Loucy (cell line): ENCODE data around the gene PRKN.

ENCODE experiments used
- H2AFZ ChIP-seq: fragments of 200-600 bp; sonication (generic); 2 replicates; pipeline ENCODE4 v1.6.0; 2016; ENCODE audit warnings: antibody characterized with exemption, mild to moderate bottlenecking, low read length, moderate library complexity
- H3F3A ChIP-seq: fragments of 200-600 bp; 2 replicates; pipeline ENCODE4 v1.6.0; 2016; ENCODE audit warnings: antibody characterized with exemption, low read depth, mild to moderate bottlenecking
- H3K27me3 ChIP-seq: fragments of 200-600 bp; sonication (generic); 2 replicates; pipeline ENCODE4 v1.6.1; 2014; ENCODE audit warnings: low read length, mild to moderate bottlenecking; ENCODE audit not compliant: insufficient read depth, poor library complexity, severe bottlenecking
- H3K36me3 ChIP-seq: fragments of 200-600 bp; sonication (generic); 2 replicates; pipeline ENCODE4 v1.6.1; 2016; ENCODE audit warnings: low read length; ENCODE audit not compliant: insufficient read depth
- H3K4me1 ChIP-seq: fragments of 200-600 bp; sonication (generic); 2 replicates; pipeline ENCODE4 v1.5.1; 2014; ENCODE audit warnings: low read length, mild to moderate bottlenecking; ENCODE audit not compliant: insufficient read depth, poor library complexity, severe bottlenecking
- H3K4me2 ChIP-seq: fragments of 200-600 bp; sonication (generic); 2 replicates; pipeline ENCODE4 v1.6.0; 2014; ENCODE audit warnings: antibody characterized with exemption, low read length, low read depth, mild to moderate bottlenecking; ENCODE audit not compliant: poor library complexity, severe bottlenecking
- H3K4me3 ChIP-seq: fragments of 200-600 bp; sonication (generic); 2 replicates; pipeline ENCODE4 v1.5.1; 2014; ENCODE audit warnings: low read length, mild to moderate bottlenecking, mixed read lengths; ENCODE audit not compliant: poor library complexity, severe bottlenecking
- H3K79me2 ChIP-seq: fragments of 200-600 bp; sonication (generic); 2 replicates; pipeline ENCODE4 v1.6.1; 2014; ENCODE audit warnings: low read length; ENCODE audit not compliant: insufficient read depth
- H3K9ac ChIP-seq: fragments of 200-600 bp; sonication (generic); 2 replicates; pipeline ENCODE4 v1.6.0; 2014; ENCODE audit warnings: mild to moderate bottlenecking, low read depth, low read length, moderate library complexity; ENCODE audit not compliant: poor library complexity, severe bottlenecking
- H3K9me2 ChIP-seq: fragments of 200-600 bp; sonication (generic); replicated peaks from 2 replicates; pipeline ENCODE4 v1.6.1; 2016; ENCODE audit warnings: low read depth, low read length, mixed read lengths
- H3K9me3 ChIP-seq: fragments of 200-600 bp; sonication (generic); 2 replicates; pipeline ENCODE4 v1.6.1; 2014; ENCODE audit warnings: mild to moderate bottlenecking, antibody characterized with exemption, low read length, low read depth; ENCODE audit not compliant: insufficient read depth
- H4K20me1 ChIP-seq: fragments of 200-600 bp; sonication (generic); 2 replicates; pipeline ENCODE4 v1.6.0; 2014; ENCODE audit warnings: antibody characterized with exemption, low read length, mild to moderate bottlenecking; ENCODE audit not compliant: insufficient read depth, poor library complexity, severe bottlenecking
- CTCF ChIP-seq: fragments of 200-600 bp; sonication (generic); conservative IDR thresholded peaks from 2 replicates; pipeline ENCODE4 v1.5.1; 2014; ENCODE audit warnings: mild to moderate bottlenecking, antibody characterized with exemption, low read length
- EZH2phosphoT487 ChIP-seq: fragments of 200-600 bp; IDR thresholded peaks from 2 replicates; pipeline ENCODE4 v1.6.1; 2018; ENCODE audit warnings: antibody characterized with exemption, mild to moderate bottlenecking, moderate library complexity, borderline replicate concordance

PRKN gene

GRCh38 chr6:161843066-161843465 is 884.5 kb downstream of the PRKN start:
- Histone ChIP-seq H2AFZ (no peak overlapping the region), H3K79me2 (no peaks in the 10 kb centered on the region), H3K36me3 (no peaks in the 10 kb centered on the region), H3K9me2 (no peaks in the 10 kb centered on the region), H3K27me3 (no peaks in the 10 kb centered on the region), H3K4me1 (no peaks in the 10 kb centered on the region), H3K4me3 (no peak overlapping the region), H3K9ac (no peak overlapping the region), H3K9me3 (no peaks in the 10 kb centered on the region), H3F3A (no peaks in the 10 kb centered on the region), H4K20me1 (no peaks in the 10 kb centered on the region), H3K4me2 (no peak overlapping the region)
- TF ChIP-seq EZH2phosphoT487 (no peak), CTCF (no peak)

- Histone ChIP-seq H3K79me2 (no peaks in the 10 kb centered on the region), H3K4me2 (no peak overlapping the region), H3F3A (no peaks in the 10 kb centered on the region), H3K4me1 (no peaks in the 10 kb centered on the region), H3K27me3 (no peaks in the 10 kb centered on the region), H4K20me1 (no peaks in the 10 kb centered on the region), H3K9me2 (no peaks in the 10 kb centered on the region), H3K4me3 (no peak overlapping the region), H3K9ac (no peak overlapping the region), H2AFZ (no peak overlapping the region), H3K9me3 (no peaks in the 10 kb centered on the region), H3K36me3 (no peaks in the 10 kb centered on the region)
- no peak for TF ChIP-seq CTCF
- no peak for TF ChIP-seq EZH2phosphoT487
These were observed 887.2 kb downstream of the PRKN start for GRCh38 chr6:161840380-161840779.

GRCh38 chr6:161838306-161839035 is 889.1 kb downstream of the PRKN start:
- no peaks in the 10 kb centered on the region for H3F3A ChIP-seq
- H3K36me3 ChIP-seq = no peaks in the 10 kb centered on the region
- no peak overlapping the region for H3K9ac ChIP-seq
- H3K9me3 ChIP-seq = peaks cover 3% of the 10 kb centered on the region; the same call in 1 of the 2 replicates
- TF ChIP-seq EZH2phosphoT487 (no peak), CTCF (no peak)
- H3K4me3 ChIP-seq = no peak overlapping the region
- H3K4me2 ChIP-seq = no peak overlapping the region
- no peaks in the 10 kb centered on the region for H3K4me1 ChIP-seq
- no peaks in the 10 kb centered on the region for H3K9me2 ChIP-seq
- H3K27me3 ChIP-seq = no peaks in the 10 kb centered on the region
- H2AFZ ChIP-seq = no peak overlapping the region
- no peaks in the 10 kb centered on the region for H4K20me1 ChIP-seq
- H3K79me2 ChIP-seq = no peaks in the 10 kb centered on the region
